HepG2 (cell line): Measurements from ENCODE around the gene ZFYVE21. TPM values are rescaled to one million over a fixed set of nuclear protein-coding genes. Genes with fewer than 3 reads are reported as not detected.

Experiments
- CBFB ChIP-seq: sonication (generic); formaldehyde crosslinking; IDR thresholded peaks from 2 replicates; pipeline ENCODE4 v1.4.0; 2020; ENCODE audit warnings: missing genetic modification reagents
- ELF3 ChIP-seq: IDR thresholded peaks from 2 replicates; pipeline ENCODE4 v1.6.1; 2016; ENCODE audit warnings: missing genetic modification reagents, missing compliant biosample characterization
- FOXA3 ChIP-seq: IDR thresholded peaks from 2 replicates; pipeline ENCODE4 v1.6.1; 2016; ENCODE audit warnings: missing genetic modification reagents, missing compliant biosample characterization
- GFI1 ChIP-seq: sonication (generic); formaldehyde crosslinking; IDR thresholded peaks from 2 replicates; pipeline ENCODE4 v1.5.0; 2020; ENCODE audit warnings: missing genetic modification reagents, mild to moderate bottlenecking, borderline replicate concordance
- HNF4G ChIP-seq, 2 experiments: sonication (generic) in 1 of 2; formaldehyde crosslinking in 1 of 2; IDR thresholded peaks; 2 replicates each; pipeline versions ENCODE4 v1.4.0 to v1.6.1; 2011 to 2020; ENCODE audit warnings: borderline replicate concordance in 2 of 2, low read depth in 2 of 2, mild to moderate bottlenecking in 2 of 2, low read length in 1 of 2, missing genetic modification reagents in 1 of 2, moderate library complexity in 1 of 2
- KLF12 ChIP-seq: sonication (generic); formaldehyde crosslinking; IDR thresholded peaks from 2 replicates; pipeline ENCODE4 v1.4.0; 2020; ENCODE audit warnings: missing genetic modification reagents, borderline replicate concordance
- MLLT10 ChIP-seq: sonication (generic); formaldehyde crosslinking; IDR thresholded peaks from 2 replicates; pipeline ENCODE4 v1.4.0; 2020; ENCODE audit warnings: missing genetic modification reagents
- MYNN ChIP-seq: sonication (generic); formaldehyde crosslinking; IDR thresholded peaks from 2 replicates; pipeline ENCODE4 v1.4.0; 2020; ENCODE audit warnings: mild to moderate bottlenecking, low read depth, missing genetic modification reagents
- SMAD3 ChIP-seq: sonication (generic); formaldehyde crosslinking; IDR thresholded peaks from 2 replicates; pipeline ENCODE4 v1.4.0; 2020; ENCODE audit warnings: missing genetic modification reagents
- TCF7 ChIP-seq: sonication (generic); IDR thresholded peaks from 2 replicates; pipeline ENCODE4 v1.6.1; 2016; ENCODE audit warnings: antibody characterized with exemption, low read depth
- TEAD2 ChIP-seq: sonication (generic); formaldehyde crosslinking; IDR thresholded peaks from 2 replicates; pipeline ENCODE4 v1.9.0; 2021; ENCODE audit warnings: missing genetic modification reagents
- ZSCAN21 ChIP-seq: sonication (generic); formaldehyde crosslinking; IDR thresholded peaks from 2 replicates; pipeline ENCODE4 v1.8.0; 2022; ENCODE audit warnings: mild to moderate bottlenecking, missing genetic modification reagents, moderate library complexity, borderline replicate concordance
- polyA plus RNA-seq, 8 experiments: library from polyadenylated mRNA; depleted of rRNA in 3 of 8; stranded (reverse) in 7 of 8; unstranded in 1 of 8; fragments of >200 nt; fragmentation: Illumina TruSeq in 4 of 8; extraction: Trizol in 4 of 8; gene quantifications; 2 replicates each; pipeline versions ENCODE4 v1.2.1 to v1.2.3, GENCODE V29; 2011 to 2016; ENCODE audit warnings: low read depth in 4 of 8, missing spikeins in 1 of 8, mixed read lengths in 1 of 8; ENCODE audit not compliant: insufficient read depth in 1 of 8
- total RNA-seq, 5 experiments: library from RNA; depleted of rRNA; stranded (reverse); fragments of >200 nt; fragmentation: Illumina TruSeq; extraction: Trizol; gene quantifications; 2 replicates each; pipeline ENCODE4 v1.2.3, GENCODE V29; 2016; ENCODE audit warnings: low read depth in 1 of 5
- TF ChIP-seq, protein P1 (sequence below): sonication (generic); formaldehyde crosslinking; IDR thresholded peaks from 2 replicates; pipeline ENCODE4 v1.4.0; 2020; ENCODE audit warnings: low read depth, missing genetic modification reagents
- TF ChIP-seq, protein P2 (sequence below): sonication (generic); formaldehyde crosslinking; IDR thresholded peaks from one replicate; pipeline ENCODE4 v1.5.1; 2020; ENCODE audit warnings: mild to moderate bottlenecking, missing genetic modification reagents; ENCODE audit errors: not compliant biosample characterization
- TF ChIP-seq, protein P3 (sequence below): sonication (generic); formaldehyde crosslinking; IDR thresholded peaks from 2 replicates; pipeline ENCODE4 v1.4.0; 2020; ENCODE audit warnings: missing genetic modification reagents

Gene ZFYVE21
- total and polyA plus RNA-seq, 2 of the 13 experiments (the other 11 are each of a cell fraction or from before 2014, with no cell fraction given) = 34.3 to 34.4 TPM

- TF ChIP-seq GFI1 (CRISPR knock-in tag) = no peak
- TF ChIP-seq HNF4G (IDR thresholded peaks at IDR 0.05; ENCODE audit: borderline replicate concordance, low read depth, low read length) = no peak
- no peak for TF ChIP-seq HNF4G (CRISPR knock-in tag; IDR thresholded peaks at IDR 0.05; ENCODE audit: borderline replicate concordance, low read depth)
- no peak for TF ChIP-seq MLLT10 (CRISPR knock-in tag)
- TF ChIP-seq ELF3 (CRISPR knock-in tag) = no peak; the same call in 1 of the 2 replicates
- TF ChIP-seq, protein P1, sequence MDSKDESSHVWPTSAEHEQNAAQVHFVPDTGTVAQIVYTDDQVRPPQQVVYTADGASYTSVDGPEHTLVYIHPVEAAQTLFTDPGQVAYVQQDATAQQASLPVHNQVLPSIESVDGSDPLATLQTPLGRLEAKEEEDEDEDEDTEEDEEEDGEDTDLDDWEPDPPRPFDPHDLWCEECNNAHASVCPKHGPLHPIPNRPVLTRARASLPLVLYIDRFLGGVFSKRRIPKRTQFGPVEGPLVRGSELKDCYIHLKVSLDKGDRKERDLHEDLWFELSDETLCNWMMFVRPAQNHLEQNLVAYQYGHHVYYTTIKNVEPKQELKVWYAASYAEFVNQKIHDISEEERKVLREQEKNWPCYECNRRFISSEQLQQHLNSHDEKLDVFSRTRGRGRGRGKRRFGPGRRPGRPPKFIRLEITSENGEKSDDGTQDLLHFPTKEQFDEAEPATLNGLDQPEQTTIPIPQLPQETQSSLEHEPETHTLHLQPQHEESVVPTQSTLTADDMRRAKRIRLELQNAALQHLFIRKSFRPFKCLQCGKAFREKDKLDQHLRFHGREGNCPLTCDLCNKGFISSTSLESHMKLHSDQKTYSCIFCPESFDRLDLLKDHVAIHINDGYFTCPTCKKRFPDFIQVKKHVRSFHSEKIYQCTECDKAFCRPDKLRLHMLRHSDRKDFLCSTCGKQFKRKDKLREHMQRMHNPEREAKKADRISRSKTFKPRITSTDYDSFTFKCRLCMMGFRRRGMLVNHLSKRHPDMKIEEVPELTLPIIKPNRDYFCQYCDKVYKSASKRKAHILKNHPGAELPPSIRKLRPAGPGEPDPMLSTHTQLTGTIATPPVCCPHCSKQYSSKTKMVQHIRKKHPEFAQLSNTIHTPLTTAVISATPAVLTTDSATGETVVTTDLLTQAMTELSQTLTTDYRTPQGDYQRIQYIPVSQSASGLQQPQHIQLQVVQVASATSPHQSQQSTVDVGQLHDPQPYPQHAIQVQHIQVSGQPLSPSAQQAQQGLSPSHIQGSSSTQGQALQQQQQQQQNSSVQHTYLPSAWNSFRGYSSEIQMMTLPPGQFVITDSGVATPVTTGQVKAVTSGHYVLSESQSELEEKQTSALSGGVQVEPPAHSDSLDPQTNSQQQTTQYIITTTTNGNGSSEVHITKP (CRISPR knock-in tag) = no peak
- TF ChIP-seq, protein P2, sequence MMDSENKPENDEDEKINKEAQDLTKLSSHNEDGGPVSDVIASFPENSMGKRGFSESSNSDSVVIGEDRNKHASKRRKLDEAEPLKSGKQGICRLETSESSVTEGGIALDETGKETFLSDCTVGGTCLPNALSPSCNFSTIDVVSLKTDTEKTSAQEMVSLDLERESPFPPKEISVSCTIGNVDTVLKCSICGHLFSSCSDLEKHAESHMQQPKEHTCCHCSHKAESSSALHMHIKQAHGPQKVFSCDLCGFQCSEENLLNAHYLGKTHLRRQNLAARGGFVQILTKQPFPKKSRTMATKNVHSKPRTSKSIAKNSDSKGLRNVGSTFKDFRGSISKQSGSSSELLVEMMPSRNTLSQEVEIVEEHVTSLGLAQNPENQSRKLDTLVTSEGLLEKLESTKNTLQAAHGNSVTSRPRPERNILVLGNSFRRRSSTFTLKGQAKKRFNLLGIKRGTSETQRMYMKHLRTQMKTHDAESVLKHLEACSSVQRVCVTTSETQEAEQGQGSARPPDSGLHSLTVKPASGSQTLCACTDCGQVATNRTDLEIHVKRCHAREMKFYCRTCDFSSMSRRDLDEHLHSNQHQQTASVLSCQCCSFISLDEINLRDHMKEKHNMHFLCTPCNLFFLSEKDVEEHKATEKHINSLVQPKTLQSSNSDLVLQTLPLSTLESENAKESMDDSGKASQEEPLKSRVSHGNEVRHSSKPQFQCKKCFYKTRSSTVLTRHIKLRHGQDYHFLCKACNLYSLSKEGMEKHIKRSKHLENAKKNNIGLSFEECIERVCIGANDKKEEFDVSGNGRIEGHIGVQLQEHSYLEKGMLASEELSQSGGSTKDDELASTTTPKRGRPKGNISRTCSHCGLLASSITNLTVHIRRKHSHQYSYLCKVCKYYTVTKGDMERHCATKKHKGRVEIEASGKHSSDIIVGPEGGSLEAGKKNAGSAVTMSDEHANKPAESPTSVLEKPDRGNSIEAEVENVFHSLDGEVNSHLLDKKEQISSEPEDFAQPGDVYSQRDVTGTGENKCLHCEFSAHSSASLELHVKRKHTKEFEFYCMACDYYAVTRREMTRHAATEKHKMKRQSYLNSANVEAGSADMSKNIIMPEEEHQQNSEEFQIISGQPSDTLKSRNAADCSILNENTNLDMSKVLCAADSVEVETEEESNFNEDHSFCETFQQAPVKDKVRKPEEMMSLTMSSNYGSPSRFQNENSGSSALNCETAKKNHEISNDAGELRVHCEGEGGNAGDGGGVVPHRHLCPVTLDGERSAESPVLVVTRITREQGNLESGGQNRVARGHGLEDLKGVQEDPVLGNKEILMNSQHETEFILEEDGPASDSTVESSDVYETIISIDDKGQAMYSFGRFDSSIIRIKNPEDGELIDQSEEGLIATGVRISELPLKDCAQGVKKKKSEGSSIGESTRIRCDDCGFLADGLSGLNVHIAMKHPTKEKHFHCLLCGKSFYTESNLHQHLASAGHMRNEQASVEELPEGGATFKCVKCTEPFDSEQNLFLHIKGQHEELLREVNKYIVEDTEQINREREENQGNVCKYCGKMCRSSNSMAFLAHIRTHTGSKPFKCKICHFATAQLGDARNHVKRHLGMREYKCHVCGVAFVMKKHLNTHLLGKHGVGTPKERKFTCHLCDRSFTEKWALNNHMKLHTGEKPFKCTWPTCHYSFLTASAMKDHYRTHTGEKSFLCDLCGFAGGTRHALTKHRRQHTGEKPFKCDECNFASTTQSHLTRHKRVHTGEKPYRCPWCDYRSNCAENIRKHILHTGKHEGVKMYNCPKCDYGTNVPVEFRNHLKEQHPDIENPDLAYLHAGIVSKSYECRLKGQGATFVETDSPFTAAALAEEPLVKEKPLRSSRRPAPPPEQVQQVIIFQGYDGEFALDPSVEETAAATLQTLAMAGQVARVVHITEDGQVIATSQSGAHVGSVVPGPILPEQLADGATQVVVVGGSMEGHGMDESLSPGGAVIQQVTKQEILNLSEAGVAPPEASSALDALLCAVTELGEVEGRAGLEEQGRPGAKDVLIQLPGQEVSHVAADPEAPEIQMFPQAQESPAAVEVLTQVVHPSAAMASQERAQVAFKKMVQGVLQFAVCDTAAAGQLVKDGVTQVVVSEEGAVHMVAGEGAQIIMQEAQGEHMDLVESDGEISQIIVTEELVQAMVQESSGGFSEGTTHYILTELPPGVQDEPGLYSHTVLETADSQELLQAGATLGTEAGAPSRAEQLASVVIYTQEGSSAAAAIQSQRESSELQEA (CRISPR knock-in tag) = no peak
- peak; percentile 27; the same call in 1 of the 2 replicates for TF ChIP-seq SMAD3
- no peak for TF ChIP-seq ZSCAN21 (CRISPR knock-in tag)
- TF ChIP-seq KLF12 = peak; percentile 55; the same call in 1 of the 2 replicates
- TF ChIP-seq FOXA3 (CRISPR knock-in tag) = no peak
- TF ChIP-seq TEAD2 (CRISPR knock-in tag) = no peak
- no peak for TF ChIP-seq CBFB
- no peak for TF ChIP-seq MYNN
- TF ChIP-seq, protein P3, sequence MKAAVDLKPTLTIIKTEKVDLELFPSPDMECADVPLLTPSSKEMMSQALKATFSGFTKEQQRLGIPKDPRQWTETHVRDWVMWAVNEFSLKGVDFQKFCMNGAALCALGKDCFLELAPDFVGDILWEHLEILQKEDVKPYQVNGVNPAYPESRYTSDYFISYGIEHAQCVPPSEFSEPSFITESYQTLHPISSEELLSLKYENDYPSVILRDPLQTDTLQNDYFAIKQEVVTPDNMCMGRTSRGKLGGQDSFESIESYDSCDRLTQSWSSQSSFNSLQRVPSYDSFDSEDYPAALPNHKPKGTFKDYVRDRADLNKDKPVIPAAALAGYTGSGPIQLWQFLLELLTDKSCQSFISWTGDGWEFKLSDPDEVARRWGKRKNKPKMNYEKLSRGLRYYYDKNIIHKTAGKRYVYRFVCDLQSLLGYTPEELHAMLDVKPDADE = no peak
- TF ChIP-seq TCF7 = no peak
Measured at GRCh38 chr14:103715052-103716000, at the start of gene ZFYVE21, which contains the start of gene XRCC3 (continued).
